HG03135 (cell line): ENCODE results near the gene CT47B1.
"Not testable (repeated sequence)": the region's sequence is repeated elsewhere in the genome, so short reads cannot be mapped to it uniquely, and the experiment has no call there.

Experiments
- ATAC-seq: cut with Tn5 transposase; IDR thresholded peaks from one replicate; pipeline ENCODE4 v1.9.1; 2021; ENCODE audit warnings: mild to moderate bottlenecking, moderate library complexity; ENCODE audit not compliant: unreplicated experiment

Gene CT47B1

DNA sequence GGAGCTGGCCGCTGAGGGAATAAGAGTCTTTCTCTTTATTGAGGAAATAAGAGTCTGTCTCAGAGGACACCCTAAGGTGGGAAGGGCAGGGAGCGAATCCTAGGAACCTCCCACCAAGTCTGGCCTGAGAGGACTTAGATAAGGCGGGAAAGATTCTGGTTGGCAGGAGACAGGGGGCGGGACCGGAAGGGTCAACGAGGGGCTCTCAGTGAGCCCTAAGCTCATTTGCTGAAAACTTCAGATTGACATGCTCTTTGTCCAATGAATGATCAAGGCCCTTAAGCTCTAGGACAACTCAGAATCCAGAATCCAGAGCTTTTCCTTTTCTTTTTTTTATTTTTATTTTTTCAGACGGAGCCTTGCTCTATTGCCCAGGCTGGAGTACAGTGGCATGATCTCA lies at the start of gene CT47B1:
TSS of gene CT47B1 (minus strand) at position 101 of the 400 bp plus-strand sequence. CDS start 196 bp downstream, outside the sequence.
- not testable (repeated sequence) for ATAC-seq

DNA sequence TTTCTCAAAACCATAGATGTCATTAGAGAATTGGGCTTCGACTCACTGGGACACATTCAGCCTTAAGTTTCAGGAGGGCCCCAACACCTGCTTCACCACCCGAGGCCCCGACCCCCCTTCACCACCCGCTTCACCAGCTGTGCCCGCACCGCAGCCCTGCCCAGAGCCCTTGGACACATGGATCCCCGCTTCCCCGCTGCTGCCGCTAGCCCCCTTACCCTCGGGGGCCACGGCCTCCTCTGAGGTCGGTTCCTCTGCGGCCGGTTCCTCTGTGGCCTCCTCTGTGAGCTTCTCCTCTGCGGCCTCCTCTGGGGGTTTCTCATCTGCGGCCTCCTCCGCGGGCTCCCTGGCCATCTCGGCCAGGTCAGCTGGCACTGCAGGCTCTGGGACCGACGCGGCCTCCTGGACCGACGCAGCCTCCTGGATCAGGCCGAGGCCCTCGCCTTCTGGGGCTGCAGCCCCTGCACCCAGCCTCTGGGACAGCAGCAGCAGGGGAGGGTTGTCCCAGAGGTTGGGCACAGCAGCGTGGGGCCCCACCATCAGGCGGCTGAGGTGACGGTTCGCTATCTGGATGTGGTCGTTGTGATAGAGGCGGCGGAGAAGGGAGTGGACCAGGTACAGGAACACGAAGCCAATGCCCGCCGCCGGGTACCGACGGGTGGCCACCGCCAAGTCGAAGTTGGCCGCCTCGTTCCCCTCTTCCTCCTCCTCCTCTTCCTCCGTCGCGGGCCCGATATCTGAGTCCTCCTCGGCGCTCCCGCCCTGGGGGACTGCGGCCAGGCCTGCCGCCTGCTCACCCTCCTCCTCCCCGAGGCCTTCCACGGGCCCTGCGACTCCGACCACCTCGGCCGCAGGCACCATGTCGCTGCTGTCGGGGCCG lies 748 bp downstream of the CT47B1 start:
- no peak for ATAC-seq

DNA sequence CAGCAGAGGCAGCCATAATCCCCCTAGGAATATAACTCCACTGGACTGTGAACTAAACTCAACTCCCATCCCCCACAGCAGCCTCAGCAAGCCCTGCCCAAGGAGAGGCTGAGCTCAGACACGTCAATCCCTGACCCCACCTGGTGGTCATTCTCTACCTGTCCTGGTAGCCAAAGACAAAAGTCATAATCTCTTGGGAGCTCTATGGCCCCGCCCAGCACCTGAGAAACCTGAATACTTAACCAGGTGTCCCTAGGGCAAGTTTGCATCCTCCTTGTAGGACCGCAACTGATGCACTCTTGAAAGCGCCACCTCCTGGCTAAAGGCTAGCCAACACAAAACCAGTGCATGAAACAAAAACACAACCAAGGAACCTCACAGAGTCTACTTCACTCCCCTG lies 18.4 kb downstream of the CT47B1 start:
- no peak for ATAC-seq

DNA sequence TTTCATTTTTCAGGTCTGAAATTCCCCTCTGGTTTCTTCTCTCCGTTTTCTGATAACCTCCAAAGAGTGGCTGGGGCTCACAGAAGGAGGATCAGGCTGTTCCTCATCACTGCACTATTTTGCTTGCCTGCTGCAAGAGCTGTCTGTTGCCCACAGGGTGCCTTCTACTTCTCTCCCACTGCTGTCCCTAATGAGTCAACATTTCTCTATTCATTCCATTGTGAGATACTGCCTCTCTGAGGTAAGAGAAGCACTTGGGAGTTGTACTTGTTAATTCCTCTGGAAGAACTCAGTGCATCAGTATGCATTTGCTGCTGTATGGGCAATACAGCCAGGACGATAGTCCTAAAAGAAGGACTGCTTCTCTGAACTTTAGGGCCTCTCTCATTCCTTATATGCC lies 34.8 kb downstream of the CT47B1 start:
- ATAC-seq = no peak

DNA sequence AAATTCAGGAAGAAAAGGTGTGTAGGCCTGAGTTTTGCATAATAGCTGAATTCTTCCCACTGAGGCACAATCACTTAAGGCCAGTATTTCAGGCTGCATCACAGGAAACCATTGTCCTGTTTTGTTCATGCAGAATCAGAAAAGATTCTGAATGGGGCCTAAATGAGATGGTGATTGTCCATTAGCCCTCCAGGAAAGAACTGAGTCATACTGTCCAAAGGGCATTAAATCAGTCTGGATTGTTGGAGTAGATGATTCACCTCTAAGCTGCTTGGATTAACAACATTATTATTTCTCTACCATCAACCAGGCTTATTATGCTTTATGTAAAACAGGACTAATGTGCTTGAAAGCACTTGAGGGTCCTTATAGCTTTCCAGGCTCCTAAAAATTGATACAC lies 36.2 kb downstream of the CT47B1 start:
- no peak for ATAC-seq

DNA sequence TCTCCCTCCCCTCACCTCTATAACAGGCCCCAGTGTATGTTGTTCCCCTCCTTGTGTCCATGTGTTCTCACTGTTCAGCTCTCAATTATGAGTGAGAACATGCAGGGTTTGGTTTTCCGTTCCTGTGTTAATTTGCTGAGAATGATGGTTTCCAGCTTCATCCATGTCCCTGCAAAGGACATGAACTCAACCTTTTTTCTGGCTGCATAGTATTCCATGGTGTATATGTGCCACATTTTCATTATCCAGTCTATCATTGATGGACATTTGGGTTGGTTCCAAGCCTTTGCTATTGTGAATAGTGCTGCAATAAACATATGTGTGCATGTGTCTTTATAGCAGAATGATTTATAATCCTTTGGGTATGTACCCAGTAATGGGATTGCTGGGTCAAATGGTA lies 48.5 kb downstream of the CT47B1 start:
- not testable (repeated sequence) for ATAC-seq

DNA sequence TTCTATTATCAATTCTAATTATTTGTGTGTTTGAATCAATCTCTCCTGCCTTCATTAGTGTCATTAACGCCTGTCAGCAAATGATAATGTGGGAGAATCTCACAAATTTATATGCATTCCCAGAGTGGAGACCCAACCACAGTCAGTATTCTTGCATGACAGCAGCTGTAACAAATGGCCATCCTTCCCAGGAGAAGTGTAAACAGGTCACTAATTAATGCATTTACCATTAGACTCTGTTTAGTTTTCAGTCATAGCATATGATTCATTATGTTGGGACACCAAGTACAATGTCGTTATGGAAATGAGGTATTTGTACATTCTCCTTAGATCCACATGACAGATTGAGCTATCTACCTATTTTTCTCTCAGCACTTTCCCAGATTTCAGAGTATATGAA lies 50.5 kb downstream of the CT47B1 start:
- no peak for ATAC-seq

DNA sequence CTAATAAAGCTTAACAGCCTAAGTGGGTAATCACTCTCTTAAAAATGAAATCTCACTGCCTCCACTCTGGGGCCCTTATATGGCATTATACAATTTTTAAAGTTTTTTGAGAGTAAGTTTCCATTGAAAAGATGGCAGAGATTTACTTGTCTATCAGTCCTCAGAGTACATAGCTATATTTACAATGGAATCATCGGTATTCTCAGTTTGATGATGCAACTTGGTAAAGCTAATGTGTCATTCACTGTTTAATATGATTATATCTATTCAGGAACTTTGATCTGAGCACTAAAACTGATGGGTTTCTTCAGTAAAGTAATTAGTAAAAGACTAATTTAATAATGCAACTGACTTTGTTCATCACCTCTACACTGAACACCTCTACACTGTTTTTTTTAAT lies 51.6 kb downstream of the CT47B1 start:
- ATAC-seq = no peak

DNA sequence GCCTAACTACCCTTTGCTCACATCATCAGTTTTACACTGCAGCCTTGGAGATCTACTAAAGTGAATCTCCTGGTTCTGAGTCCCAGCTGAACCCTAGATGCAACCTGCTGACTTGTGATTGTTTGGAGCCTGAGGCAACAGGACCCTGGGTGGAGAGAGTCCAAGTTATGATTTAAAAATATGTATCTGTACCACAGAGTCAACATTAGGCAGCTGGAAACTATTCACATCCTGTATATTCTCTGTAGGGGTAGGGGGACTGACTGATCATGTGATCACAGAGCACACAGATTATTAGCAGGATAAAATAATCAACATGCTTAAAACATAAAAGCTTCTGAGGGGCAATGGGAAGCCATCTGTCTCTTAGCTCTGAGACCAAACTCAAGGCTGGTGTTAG lies 52.1 kb downstream of the CT47B1 start:
- ATAC-seq = no peak
